Measurements from ENCODE around the gene NXPE3. TPM values are rescaled to one million over a fixed set of nuclear protein-coding genes. Genes with fewer than 3 reads are reported as not detected.

NXPE3 gene
- total and polyA plus RNA-seq, 12 donors: 7.6 to 50.3 (median 33.8) TPM

- Histone ChIP-seq H3K4me1 (peaks cover 0 to 24% (median 0%) of the 10 kb centered on the region in 9 donors), H3K9me3 (peaks cover 0 to 5% (median 0%) of the 10 kb centered on the region in 11 donors), H3K4me3 (no peak overlapping the region), H3K36me3 (no peaks in the 10 kb centered on the region), H3K27me3 (no peaks in the 10 kb centered on the region), H3K27ac (no peak overlapping the region)
- intact Hi-C loops (cut with DNase I): no loop called here
- DNase-seq: no peak
- TF ChIP-seq CTCF (IDR thresholded peaks at IDR 0.05): no peak
- no peak for ATAC-seq
Measured at GRCh38 chr3:101840066-101840465, 61.1 kb downstream of the NXPE3 start.

- H3K4me1 ChIP-seq: peaks cover 0 to 13% (median 0%) of the 10 kb centered on the region in 9 donors
- intact Hi-C loops (cut with DNase I): no loop called here
- no peak for TF ChIP-seq CTCF (IDR thresholded peaks at IDR 0.05)
- H3K27me3 ChIP-seq: no peaks in the 10 kb centered on the region
- WGBS, 2 donors: 68 to 84% methylated on average over 2 of the region's 2 CpGs
- no peak overlapping the region for H3K4me3 ChIP-seq
- H3K9me3 ChIP-seq: peaks cover 0 to 5% (median 0%) of the 10 kb centered on the region in 11 donors
- DNase-seq: no peak
- no peaks in the 10 kb centered on the region for H3K36me3 ChIP-seq
- no peak for ATAC-seq
- H3K27ac ChIP-seq: no peak overlapping the region
Measured at GRCh38 chr3:101842245-101842934, 63.4 kb downstream of the NXPE3 start.

DNA sequence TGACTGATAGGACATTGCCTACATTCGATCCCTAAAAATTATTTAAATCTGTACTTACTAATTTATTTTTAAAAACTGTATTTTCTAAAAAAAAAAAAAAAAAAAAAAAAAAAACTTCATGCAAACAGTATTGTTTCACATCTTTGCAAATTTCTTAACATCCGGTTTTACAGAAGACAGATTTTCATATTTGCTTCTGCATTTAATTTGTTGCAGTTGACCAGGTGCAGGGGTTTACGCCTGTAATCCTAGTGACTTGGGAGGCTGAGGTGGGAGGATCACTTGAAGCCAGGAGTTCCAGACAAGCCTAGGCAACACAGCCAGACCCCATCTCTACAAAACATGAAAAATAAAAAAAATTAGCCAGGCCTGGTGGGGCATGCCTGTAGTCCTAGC lies 63.9 kb downstream of the NXPE3 start:
- ATAC-seq: no peak
- TF ChIP-seq CTCF (IDR thresholded peaks at IDR 0.05): no peak
- no peak for DNase-seq
- Histone ChIP-seq H3K4me1 (peaks cover 0 to 13% (median 0%) of the 10 kb centered on the region in 9 donors), H3K36me3 (no peaks in the 10 kb centered on the region), H3K27ac (no peak overlapping the region), H3K9me3 (peaks cover 0 to 5% (median 0%) of the 10 kb centered on the region in 11 donors), H3K4me3 (no peak overlapping the region), H3K27me3 (no peaks in the 10 kb centered on the region)
- WGBS, 2 donors: 82 to 95% methylated on average over 3 of the region's 3 CpGs
- intact Hi-C loops (cut with DNase I): no loop called here

DNA sequence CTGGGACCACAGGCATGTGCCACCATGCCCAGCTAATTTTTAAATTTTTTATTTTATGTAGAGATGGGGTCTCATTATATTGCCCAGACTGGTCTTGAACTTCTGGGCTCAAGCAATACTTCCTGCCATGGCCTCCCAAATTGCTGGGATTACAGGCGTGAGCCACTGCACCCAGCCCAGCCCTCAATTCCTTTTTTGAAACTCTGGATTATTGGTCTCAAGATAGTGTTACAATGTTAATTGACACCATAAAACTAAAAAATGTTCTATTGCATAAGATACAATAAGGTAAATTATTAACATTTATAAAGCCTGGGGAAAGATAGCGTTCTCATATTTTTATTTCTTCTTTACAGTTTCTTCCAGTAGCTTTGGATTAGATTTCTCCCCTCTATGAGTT lies 66.4 kb downstream of the NXPE3 start:
- no peaks in the 10 kb centered on the region for H3K27me3 ChIP-seq
- H3K4me1 ChIP-seq: peaks cover 0 to 19% (median 6%) of the 10 kb centered on the region in 9 donors
- WGBS, 2 donors: 97 to 100% methylated on average over 2 of the region's 2 CpGs
- peaks cover 0 to 5% (median 0%) of the 10 kb centered on the region in 11 donors for H3K9me3 ChIP-seq
- intact Hi-C loops (cut with DNase I): loop anchor here in 2 of 10 donors (5.0 kb wide), 1 partner anchor 33 kb away; no protein-coding TSS in a partner anchor
- ATAC-seq: no peak
- H3K4me3 ChIP-seq: no peak overlapping the region
- H3K36me3 ChIP-seq: no peaks in the 10 kb centered on the region
- DNase-seq: no peak
- no peak for TF ChIP-seq CTCF (IDR thresholded peaks at IDR 0.05)
- H3K27ac ChIP-seq: no peak overlapping the region

Measured in heart right ventricle (tissue), 16 donors.